Measurements from ENCODE around the gene GULP1. TPM values are rescaled to one million over a fixed set of nuclear protein-coding genes. Genes with fewer than 3 reads are reported as not detected.

The GULP1 gene
- polyA plus RNA-seq, 1 donor, result 33.3 TPM

DNA sequence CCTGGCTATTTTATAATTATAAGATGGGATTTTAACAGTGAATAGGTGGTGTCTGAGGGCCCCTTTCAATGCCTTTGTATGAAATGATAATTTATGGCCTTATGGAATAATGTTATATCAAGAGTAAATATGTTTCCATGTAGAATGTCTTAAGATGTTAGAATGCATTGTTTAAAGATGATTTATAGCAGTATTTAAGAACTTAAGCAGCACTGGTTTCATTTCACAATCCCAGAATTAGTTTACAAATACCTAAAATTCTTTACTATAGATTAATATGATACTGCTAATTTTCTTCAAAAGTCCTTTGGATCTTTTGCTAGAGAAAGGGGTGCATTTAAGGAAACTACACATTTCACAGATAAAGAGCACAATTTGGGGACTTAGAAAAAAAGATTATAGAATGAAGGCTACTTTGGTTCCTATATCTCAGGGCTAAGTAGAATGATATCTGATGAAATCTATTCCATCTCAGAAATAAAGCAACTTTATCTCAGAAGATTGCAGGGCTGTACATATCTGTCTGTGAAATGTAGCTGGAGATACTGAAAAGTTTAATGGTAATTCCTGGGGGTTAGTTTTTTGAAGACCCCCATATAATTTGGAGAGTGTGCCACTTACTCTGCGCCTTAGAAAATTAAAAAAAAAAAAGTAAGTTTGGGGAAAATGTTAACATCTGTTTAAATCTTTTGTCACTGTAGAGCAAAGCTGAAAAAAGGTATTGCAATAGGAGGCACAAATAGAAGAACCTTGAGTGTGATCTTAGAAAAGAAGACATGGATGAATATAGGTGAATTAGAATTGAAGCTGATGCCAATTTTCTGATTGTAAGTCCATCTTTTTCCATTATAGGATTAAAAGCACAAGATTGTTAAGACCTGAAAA lies 123.4 kb downstream of the GULP1 start:
- Histone ChIP-seq H3K4me1 (ENCODE audit: control insufficient read depth, insufficient read depth, low read length) (no peaks in the 10 kb centered on the region), H3K27me3 (ENCODE audit: control insufficient read depth, insufficient read depth, low read length) (no peaks in the 10 kb centered on the region), H3K27ac (ENCODE audit: low read length) (no peak overlapping the region), H3K36me3 (ENCODE audit: control insufficient read depth, insufficient read depth, low read length) (no peaks in the 10 kb centered on the region), H3K9me3 (ENCODE audit: control insufficient read depth, low read depth, low read length) (no peaks in the 10 kb centered on the region), H3K4me3 (ENCODE audit: low read length) (no peak overlapping the region)
- DNase-seq, result no peak
- WGBS (ENCODE audit: insufficient coverage, low lambda C conversion rate), result 100% methylated on average over 1 of the region's 1 CpG

DNA sequence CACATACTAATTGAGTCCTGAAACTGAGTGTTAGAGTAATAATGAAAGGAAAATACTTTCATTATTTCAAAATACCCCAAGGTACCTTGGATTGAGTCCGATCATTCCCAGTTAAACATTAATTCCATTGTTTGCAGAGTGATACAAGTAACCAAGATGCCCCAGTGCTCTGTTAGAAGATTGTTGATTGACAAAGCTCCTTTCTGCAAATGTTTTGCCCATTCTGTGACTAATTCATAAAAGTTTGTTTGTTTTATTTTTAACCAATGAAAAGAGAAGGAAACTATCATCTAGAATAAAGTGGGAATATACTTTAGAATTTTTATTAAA lies 124.0 kb downstream of the GULP1 start:
- H3K27me3 ChIP-seq (ENCODE audit: control insufficient read depth, insufficient read depth, low read length), result no peaks in the 10 kb centered on the region
- peaks cover 4% of the 10 kb centered on the region for H3K36me3 ChIP-seq (ENCODE audit: control insufficient read depth, insufficient read depth, low read length)
- peak; percentile 11 to 64 for DNase-seq
- H3K27ac ChIP-seq (ENCODE audit: low read length), result no peak overlapping the region
- H3K4me1 ChIP-seq (ENCODE audit: control insufficient read depth, insufficient read depth, low read length), result no peaks in the 10 kb centered on the region
- H3K9me3 ChIP-seq (ENCODE audit: control insufficient read depth, low read depth, low read length), result peaks cover 3% of the 10 kb centered on the region
- WGBS (ENCODE audit: insufficient coverage, low lambda C conversion rate), result no CpG with 5 or more reads among the region's 1 CpG
- no peak overlapping the region for H3K4me3 ChIP-seq (ENCODE audit: low read length)

DNA sequence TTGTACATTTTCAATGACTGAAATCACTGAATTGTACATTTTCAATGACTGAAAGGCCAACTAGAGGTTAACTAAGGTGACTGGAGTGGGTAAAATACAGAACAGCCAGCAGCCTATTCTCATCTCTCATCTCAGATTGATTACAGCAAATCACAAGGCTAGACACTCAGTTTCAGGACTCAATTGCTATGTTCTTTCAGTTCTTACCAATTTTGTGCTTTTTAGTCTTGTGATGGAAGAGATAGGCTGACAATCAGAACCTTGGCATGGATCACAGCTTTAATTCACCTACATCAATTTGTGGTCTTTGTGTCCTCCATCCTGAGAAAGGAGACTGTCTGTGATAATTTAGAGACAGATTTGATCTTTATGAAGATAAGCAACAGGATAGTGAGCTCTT lies 124.7 kb downstream of the GULP1 start:
- peaks cover 5% of the 10 kb centered on the region for H3K36me3 ChIP-seq (ENCODE audit: control insufficient read depth, insufficient read depth, low read length)
- H3K27ac ChIP-seq (ENCODE audit: low read length), result no peak overlapping the region
- no peaks in the 10 kb centered on the region for H3K27me3 ChIP-seq (ENCODE audit: control insufficient read depth, insufficient read depth, low read length)
- peaks cover 4% of the 10 kb centered on the region for H3K9me3 ChIP-seq (ENCODE audit: control insufficient read depth, low read depth, low read length)
- no peak overlapping the region for H3K4me3 ChIP-seq (ENCODE audit: low read length)
- DNase-seq, result no peak
- H3K4me1 ChIP-seq (ENCODE audit: control insufficient read depth, insufficient read depth, low read length), result no peaks in the 10 kb centered on the region

DNA sequence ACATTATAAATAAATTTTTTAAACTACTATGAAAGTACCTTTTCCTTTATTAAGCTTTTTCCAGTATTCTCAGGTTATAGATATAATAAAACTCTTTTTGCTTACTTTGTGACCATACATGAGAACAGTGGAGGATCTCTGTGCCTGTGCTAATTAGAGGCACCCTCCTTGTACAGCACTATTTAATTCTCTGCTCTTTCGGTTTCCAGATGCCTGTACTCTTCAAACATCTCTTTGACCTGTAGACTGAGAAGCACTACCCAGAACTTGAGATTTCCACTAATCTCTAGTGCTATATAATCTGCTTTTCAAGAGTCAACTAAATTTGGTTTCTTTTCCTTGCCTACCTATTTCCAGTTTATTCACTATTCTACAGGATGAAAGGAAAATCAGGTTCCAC lies 131.1 kb downstream of the GULP1 start:
- 50% methylated on average over 1 of the region's 1 CpG for WGBS (ENCODE audit: insufficient coverage, low lambda C conversion rate)
- H3K4me1 ChIP-seq (ENCODE audit: control insufficient read depth, insufficient read depth, low read length), result no peaks in the 10 kb centered on the region
- peaks cover 6% of the 10 kb centered on the region for H3K9me3 ChIP-seq (ENCODE audit: control insufficient read depth, low read depth, low read length)
- no peak overlapping the region for H3K27ac ChIP-seq (ENCODE audit: low read length)
- no peak overlapping the region for H3K4me3 ChIP-seq (ENCODE audit: low read length)
- H3K27me3 ChIP-seq (ENCODE audit: control insufficient read depth, insufficient read depth, low read length), result no peaks in the 10 kb centered on the region
- DNase-seq, result no peak
- H3K36me3 ChIP-seq (ENCODE audit: control insufficient read depth, insufficient read depth, low read length), result peaks cover 5% of the 10 kb centered on the region

DNA sequence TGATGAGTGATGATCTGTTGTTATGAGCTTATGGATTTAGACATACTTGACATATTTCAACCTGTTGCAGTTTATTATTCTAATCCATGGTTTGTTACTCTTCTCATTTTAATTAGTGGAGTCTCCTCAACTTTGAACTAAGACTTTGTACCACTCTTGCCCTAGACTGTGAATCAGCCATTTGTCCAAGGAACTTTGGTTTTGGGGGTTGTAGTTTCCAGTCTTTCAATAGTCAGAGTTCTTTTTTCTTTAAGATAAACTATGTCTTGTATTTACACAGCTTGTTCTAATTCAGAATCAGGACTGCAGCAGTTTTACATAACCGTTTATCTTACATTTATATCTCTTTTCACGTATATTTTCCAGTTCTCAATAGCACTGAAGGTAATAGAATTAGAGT lies 133.6 kb downstream of the GULP1 start:
- peaks cover 5% of the 10 kb centered on the region for H3K36me3 ChIP-seq (ENCODE audit: control insufficient read depth, insufficient read depth, low read length)
- no peak overlapping the region for H3K4me3 ChIP-seq (ENCODE audit: low read length)
- H3K27me3 ChIP-seq (ENCODE audit: control insufficient read depth, insufficient read depth, low read length), result no peaks in the 10 kb centered on the region
- DNase-seq, result no peak
- H3K27ac ChIP-seq (ENCODE audit: low read length), result no peak overlapping the region
- WGBS (ENCODE audit: insufficient coverage, low lambda C conversion rate), result 90% methylated on average over 2 of the region's 2 CpGs
- peaks cover 6% of the 10 kb centered on the region for H3K9me3 ChIP-seq (ENCODE audit: control insufficient read depth, low read depth, low read length)
- no peaks in the 10 kb centered on the region for H3K4me1 ChIP-seq (ENCODE audit: control insufficient read depth, insufficient read depth, low read length)

DNA sequence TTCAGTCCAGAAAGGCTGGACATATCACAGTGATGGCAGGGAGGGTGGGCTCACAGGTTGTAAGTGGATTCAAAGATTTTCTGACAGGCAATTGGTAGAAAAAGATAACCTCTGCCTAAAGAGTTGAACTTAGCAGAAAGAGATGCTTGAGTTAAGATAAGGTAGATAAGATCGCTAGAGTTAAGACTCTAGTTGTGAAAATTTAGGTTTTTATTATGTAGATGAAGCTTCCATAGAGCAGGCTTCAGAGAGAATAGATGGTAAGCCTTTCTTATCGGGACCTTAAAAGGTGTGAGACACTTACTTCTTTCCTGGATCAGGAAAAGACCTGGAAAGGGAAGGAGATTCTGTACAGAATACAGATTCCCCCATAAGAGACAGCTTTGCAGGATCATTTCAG lies 134.4 kb downstream of the GULP1 start:
- Histone ChIP-seq H3K4me3 (ENCODE audit: low read length) (no peak overlapping the region), H3K27me3 (ENCODE audit: control insufficient read depth, insufficient read depth, low read length) (no peaks in the 10 kb centered on the region), H3K4me1 (ENCODE audit: control insufficient read depth, insufficient read depth, low read length) (no peaks in the 10 kb centered on the region), H3K9me3 (ENCODE audit: control insufficient read depth, low read depth, low read length) (peaks cover 2% of the 10 kb centered on the region), H3K27ac (ENCODE audit: low read length) (no peak overlapping the region), H3K36me3 (ENCODE audit: control insufficient read depth, insufficient read depth, low read length) (no peaks in the 10 kb centered on the region)
- WGBS (ENCODE audit: insufficient coverage, low lambda C conversion rate), result no CpG with 5 or more reads among the region's 2 CpGs
- no peak for DNase-seq

DNA sequence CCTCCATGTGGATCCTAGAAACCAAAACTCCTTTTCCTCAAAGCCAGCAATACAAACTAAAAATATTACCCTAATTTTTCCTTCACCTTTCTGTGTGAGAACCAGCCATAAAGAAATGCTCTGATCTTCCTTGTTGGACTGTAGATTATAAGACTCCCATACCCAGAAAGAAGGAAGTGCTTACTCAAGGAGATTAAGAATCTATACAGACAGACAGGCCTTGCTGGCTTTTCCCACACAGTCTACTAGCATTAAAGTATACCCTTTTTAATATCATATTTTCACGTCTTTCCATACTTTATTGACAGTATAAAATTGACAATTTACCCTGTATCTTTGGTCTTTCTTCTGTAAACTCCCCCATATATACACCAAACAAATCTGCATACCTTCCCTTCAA lies 139.0 kb downstream of the GULP1 start:
- DNase-seq, result no peak
- WGBS (ENCODE audit: insufficient coverage, low lambda C conversion rate), result 88% methylated on average over 1 of the region's 1 CpG
- H3K27me3 ChIP-seq (ENCODE audit: control insufficient read depth, insufficient read depth, low read length), result no peaks in the 10 kb centered on the region
- peaks cover 2% of the 10 kb centered on the region for H3K9me3 ChIP-seq (ENCODE audit: control insufficient read depth, low read depth, low read length)
- H3K4me1 ChIP-seq (ENCODE audit: control insufficient read depth, insufficient read depth, low read length), result no peaks in the 10 kb centered on the region
- no peak overlapping the region for H3K4me3 ChIP-seq (ENCODE audit: low read length)
- H3K36me3 ChIP-seq (ENCODE audit: control insufficient read depth, insufficient read depth, low read length), result no peaks in the 10 kb centered on the region
- H3K27ac ChIP-seq (ENCODE audit: low read length), result no peak overlapping the region

DNA sequence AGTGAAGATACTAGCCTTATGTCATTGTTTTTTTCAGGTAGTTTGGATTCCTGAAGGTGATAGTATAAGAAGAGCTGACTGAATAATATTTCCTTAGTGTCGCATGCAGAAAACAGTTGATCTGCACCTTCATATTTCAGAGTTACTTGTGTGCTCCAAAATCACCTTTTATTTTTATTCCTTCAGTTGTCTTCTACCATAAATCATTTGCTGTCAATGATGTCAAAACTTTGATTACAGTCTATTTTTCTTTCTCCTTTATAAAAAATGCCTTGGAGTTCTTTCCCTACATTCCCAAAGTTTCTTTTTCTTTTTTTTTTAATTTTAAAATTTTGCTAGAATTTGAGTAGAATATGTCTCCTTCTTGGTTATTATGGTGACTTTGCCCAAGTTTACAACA lies 142.3 kb downstream of the GULP1 start:
- Histone ChIP-seq H3K36me3 (ENCODE audit: control insufficient read depth, insufficient read depth, low read length) (no peaks in the 10 kb centered on the region), H3K9me3 (ENCODE audit: control insufficient read depth, low read depth, low read length) (no peaks in the 10 kb centered on the region), H3K27me3 (ENCODE audit: control insufficient read depth, insufficient read depth, low read length) (no peaks in the 10 kb centered on the region), H3K27ac (ENCODE audit: low read length) (no peak overlapping the region), H3K4me1 (ENCODE audit: control insufficient read depth, insufficient read depth, low read length) (no peaks in the 10 kb centered on the region), H3K4me3 (ENCODE audit: low read length) (no peak overlapping the region)
- no CpG with 5 or more reads among the region's 1 CpG for WGBS (ENCODE audit: insufficient coverage, low lambda C conversion rate)
- no peak for DNase-seq

DNA sequence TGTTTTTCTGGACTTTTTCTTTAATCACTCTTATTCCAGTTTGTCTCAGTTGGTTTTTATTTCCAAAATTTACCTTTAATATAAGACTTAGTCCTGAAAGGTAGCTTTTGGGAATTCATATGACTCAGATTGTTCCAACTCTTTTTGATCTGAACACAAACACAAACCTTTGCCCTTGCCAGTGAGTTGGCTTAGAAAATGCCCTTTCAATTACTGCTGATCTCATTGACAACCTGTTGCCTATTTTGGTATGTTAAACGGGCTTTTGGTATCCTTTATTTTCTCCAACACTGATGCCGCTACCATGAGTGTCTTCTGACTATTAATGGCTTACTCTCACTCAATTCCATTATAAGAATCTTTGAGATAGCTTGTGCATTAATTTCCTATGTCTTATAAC lies 143.4 kb downstream of the GULP1 start:
- DNase-seq, result no peak
- H3K27me3 ChIP-seq (ENCODE audit: control insufficient read depth, insufficient read depth, low read length), result no peaks in the 10 kb centered on the region
- H3K27ac ChIP-seq (ENCODE audit: low read length), result no peak overlapping the region
- no CpG with 5 or more reads among the region's 2 CpGs for WGBS (ENCODE audit: insufficient coverage, low lambda C conversion rate)
- no peaks in the 10 kb centered on the region for H3K4me1 ChIP-seq (ENCODE audit: control insufficient read depth, insufficient read depth, low read length)
- H3K36me3 ChIP-seq (ENCODE audit: control insufficient read depth, insufficient read depth, low read length), result no peaks in the 10 kb centered on the region
- H3K9me3 ChIP-seq (ENCODE audit: control insufficient read depth, low read depth, low read length), result no peaks in the 10 kb centered on the region
- H3K4me3 ChIP-seq (ENCODE audit: low read length), result no peak overlapping the region

DNA sequence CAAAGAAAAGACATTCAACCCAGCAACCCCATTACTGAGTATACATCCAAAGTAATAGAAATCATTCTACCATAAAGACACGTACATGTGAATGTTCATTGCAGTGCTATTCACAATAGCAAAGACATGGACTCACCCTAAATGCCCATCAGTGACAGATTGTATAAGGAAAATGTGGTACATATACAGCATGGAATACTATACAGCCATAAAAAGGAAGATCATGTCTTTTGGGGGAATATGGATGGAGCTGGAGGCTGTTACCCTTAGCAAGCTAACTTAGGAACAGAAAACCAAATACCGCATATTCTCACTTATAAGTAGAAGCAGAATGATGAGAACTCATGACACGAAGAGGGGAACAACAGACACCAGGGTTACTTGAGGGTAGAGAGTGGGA lies 145.9 kb downstream of the GULP1 start:
- Histone ChIP-seq H3K4me1 (ENCODE audit: control insufficient read depth, insufficient read depth, low read length) (no peaks in the 10 kb centered on the region), H3K27me3 (ENCODE audit: control insufficient read depth, insufficient read depth, low read length) (no peaks in the 10 kb centered on the region), H3K36me3 (ENCODE audit: control insufficient read depth, insufficient read depth, low read length) (no peaks in the 10 kb centered on the region), H3K27ac (ENCODE audit: low read length) (no peak overlapping the region), H3K4me3 (ENCODE audit: low read length) (no peak overlapping the region), H3K9me3 (ENCODE audit: control insufficient read depth, low read depth, low read length) (no peaks in the 10 kb centered on the region)
- no CpG with 5 or more reads among the region's 3 CpGs for WGBS (ENCODE audit: insufficient coverage, low lambda C conversion rate)
- no peak for DNase-seq

DNA sequence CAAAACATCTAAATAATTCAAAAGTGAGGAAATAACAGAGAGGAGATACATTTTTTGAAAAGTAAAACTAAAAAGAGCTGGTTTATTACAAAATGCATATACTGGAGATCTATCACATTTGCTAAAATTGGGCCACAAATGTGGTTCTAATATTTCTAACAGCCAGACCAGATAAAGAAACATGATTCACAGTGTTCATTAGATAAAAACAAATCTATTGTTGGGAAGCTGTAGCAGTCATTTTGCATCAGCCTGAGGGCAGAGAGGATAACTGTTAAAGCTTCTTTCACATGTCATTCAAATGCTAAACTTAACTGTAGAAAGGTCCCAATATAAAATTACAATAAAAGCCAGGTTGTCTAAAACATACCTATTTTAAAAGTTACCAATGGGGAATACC lies 148.3 kb downstream of the GULP1 start:
- Histone ChIP-seq H3K9me3 (ENCODE audit: control insufficient read depth, low read depth, low read length) (no peaks in the 10 kb centered on the region), H3K27ac (ENCODE audit: low read length) (no peak overlapping the region)

More for the DNA sequence above, 148.3 kb downstream of the GULP1 start:
- Histone ChIP-seq H3K27me3 (ENCODE audit: control insufficient read depth, insufficient read depth, low read length) (no peaks in the 10 kb centered on the region), H3K4me3 (ENCODE audit: low read length) (no peak overlapping the region), H3K4me1 (ENCODE audit: control insufficient read depth, insufficient read depth, low read length) (no peaks in the 10 kb centered on the region), H3K36me3 (ENCODE audit: control insufficient read depth, insufficient read depth, low read length) (no peaks in the 10 kb centered on the region)
- no peak for DNase-seq
